Trophoblast cell (in vitro differentiated cells and primary cell): ENCODE measurements around the gene KDM5B.
A peak's percentile ranks its signal among the peaks of the same experiment; 100 is the strongest.

Experiments used
- DNase-seq, 2 donors: peaks; one replicate each; pipeline ENCODE4 v3.0.0-alpha.2; 2016
- H2AFZ ChIP-seq: 2 replicates; pipeline ENCODE4 v1.6.1; 2013; ENCODE audit warnings: low read length, moderate library complexity, mild to moderate bottlenecking; ENCODE audit not compliant: insufficient read depth, poor library complexity
- H2AK5ac ChIP-seq: 2 replicates; pipeline ENCODE4 v1.6.1; 2013; ENCODE audit warnings: mild to moderate bottlenecking, low read length
- H2BK120ac ChIP-seq: 2 replicates; pipeline ENCODE4 v1.6.1; 2013; ENCODE audit warnings: low read length, mild to moderate bottlenecking, moderate library complexity; ENCODE audit not compliant: insufficient read depth, poor library complexity
- H2BK12ac ChIP-seq: 2 replicates; pipeline ENCODE4 v1.6.1; 2013; ENCODE audit warnings: mild to moderate bottlenecking, low read length, moderate library complexity
- H2BK5ac ChIP-seq: 2 replicates; pipeline ENCODE4 v1.6.1; 2013; ENCODE audit warnings: low read length, low read depth, moderate library complexity, mild to moderate bottlenecking; ENCODE audit not compliant: poor library complexity
- H3K14ac ChIP-seq: 2 replicates; pipeline ENCODE4 v1.6.1; 2013; ENCODE audit warnings: mild to moderate bottlenecking, low read length
- H3K18ac ChIP-seq: 2 replicates; pipeline ENCODE4 v1.6.1; 2013; ENCODE audit warnings: mild to moderate bottlenecking, low read length
- H3K23ac ChIP-seq: 2 replicates; pipeline ENCODE4 v1.6.1; 2013; ENCODE audit warnings: low read length
- H3K27ac ChIP-seq: 2 replicates; pipeline ENCODE4 v1.5.1; 2013; ENCODE audit warnings: low read depth, mild to moderate bottlenecking, inconsistent platforms, low read length, moderate library complexity
- H3K27me3 ChIP-seq: 2 replicates; pipeline ENCODE4 v1.6.1; 2013; ENCODE audit warnings: inconsistent platforms, mild to moderate bottlenecking, low read length, moderate library complexity; ENCODE audit not compliant: insufficient read depth
- H3K36me3 ChIP-seq, 2 experiments: 1 replicate in 1 of 2; 2 replicates in 1 of 2; pipeline ENCODE4 v1.6.1; 2013; ENCODE audit warnings: low read length in 2 of 2, mild to moderate bottlenecking in 2 of 2, moderate library complexity in 1 of 2; ENCODE audit not compliant: insufficient read depth in 2 of 2, control insufficient read depth in 1 of 2
- H3K4ac ChIP-seq: 2 replicates; pipeline ENCODE4 v1.6.1; 2013; ENCODE audit warnings: low read depth, mild to moderate bottlenecking, low read length, moderate library complexity
- H3K4me1 ChIP-seq, 2 experiments: 1 replicate in 1 of 2; 2 replicates in 1 of 2; pipeline ENCODE4 v1.6.1; 2013; ENCODE audit warnings: low read length in 2 of 2, mild to moderate bottlenecking in 2 of 2, moderate library complexity in 1 of 2; ENCODE audit not compliant: insufficient read depth in 2 of 2, control insufficient read depth in 1 of 2
- H3K4me2 ChIP-seq: 2 replicates; pipeline ENCODE4 v1.6.1; 2013; ENCODE audit warnings: inconsistent platforms, mild to moderate bottlenecking, low read length, moderate library complexity
- H3K4me3 ChIP-seq: 2 replicates; pipeline ENCODE4 v1.5.1; 2013; ENCODE audit warnings: mild to moderate bottlenecking, low read depth, low read length, inconsistent platforms
- H3K79me1 ChIP-seq: one replicate; pipeline ENCODE4 v1.6.1; 2013; ENCODE audit warnings: low read length
- H3K79me2 ChIP-seq: 2 replicates; pipeline ENCODE4 v1.6.1; 2013; ENCODE audit warnings: low read length, mild to moderate bottlenecking; ENCODE audit not compliant: control insufficient read depth, insufficient read depth, poor library complexity
- H3K9ac ChIP-seq: 2 replicates; pipeline ENCODE4 v1.6.1; 2013; ENCODE audit warnings: mild to moderate bottlenecking, low read length
- H3K9me3 ChIP-seq: 2 replicates; pipeline ENCODE4 v1.6.1; 2013; ENCODE audit warnings: low read depth, mild to moderate bottlenecking, control low read depth, inconsistent platforms, low read length; ENCODE audit not compliant: insufficient read depth
- H4K12ac ChIP-seq: 2 replicates; pipeline ENCODE4 v1.6.1; 2013; ENCODE audit warnings: low read depth, mild to moderate bottlenecking, low read length, moderate library complexity
- H4K8ac ChIP-seq: 2 replicates; pipeline ENCODE4 v1.6.1; 2013; ENCODE audit warnings: low read depth, mild to moderate bottlenecking, low read length, moderate library complexity
- H4K91ac ChIP-seq: one replicate; pipeline ENCODE4 v1.6.1; 2013; ENCODE audit warnings: low read depth, mild to moderate bottlenecking, low read length, moderate library complexity
- WGBS: extraction: QIAGEN DNeasy Blood & Tissue Kit; methylation state at CpG from one replicate; pipeline ENCODE4 v1.1.7; 2013; ENCODE audit warnings: missing lambda C conversion rate; ENCODE audit not compliant: insufficient read length, insufficient coverage; ENCODE audit errors: extremely low coverage; 5-methylcytosine and 5-hydroxymethylcytosine counted together

KDM5B gene

GRCh38 chr1:202801175-202801574 lies 7.0 kb downstream of the KDM5B start:
- no CpG with 5 or more reads among the region's 2 CpGs for WGBS
- peak overlapping the region; percentile 86 for H3K4ac ChIP-seq
- H2AFZ ChIP-seq = no peak overlapping the region
- H2BK5ac ChIP-seq = no peak overlapping the region
- no peaks in the 10 kb centered on the region for H3K27me3 ChIP-seq
- H2BK12ac ChIP-seq = no peak overlapping the region
- H3K36me3 ChIP-seq = peaks cover 7 to 10% of the 10 kb centered on the region in 2 experiments
- H3K4me1 ChIP-seq = peaks cover 2 to 10% of the 10 kb centered on the region in 2 experiments
- no peak overlapping the region for H3K9ac ChIP-seq
- no peak overlapping the region for H3K14ac ChIP-seq
- no peaks in the 10 kb centered on the region for H3K9me3 ChIP-seq
- H2BK120ac ChIP-seq = no peak overlapping the region
- H4K91ac ChIP-seq = no peak overlapping the region
- H3K79me1 ChIP-seq = no peaks in the 10 kb centered on the region
- no peak overlapping the region for H3K4me2 ChIP-seq
- H3K23ac ChIP-seq = no peak overlapping the region
- no peak overlapping the region for H4K8ac ChIP-seq
- H3K4me3 ChIP-seq = no peak overlapping the region
- DNase-seq = no peak
- H2AK5ac ChIP-seq = no peak overlapping the region
- peaks cover 29% of the 10 kb centered on the region for H3K79me2 ChIP-seq
- no peak overlapping the region for H4K12ac ChIP-seq
- H3K27ac ChIP-seq = no peak overlapping the region
- no peak overlapping the region for H3K18ac ChIP-seq

- no peak overlapping the region for H4K91ac ChIP-seq
- peaks cover 0 to 6% of the 10 kb centered on the region in 2 experiments for H3K4me1 ChIP-seq
- no peaks in the 10 kb centered on the region for H3K27me3 ChIP-seq
- peak overlapping the region; percentile 25 for H3K23ac ChIP-seq
- H3K4me2 ChIP-seq = no peak overlapping the region
- no peak overlapping the region for H3K18ac ChIP-seq
- H4K12ac ChIP-seq = no peak overlapping the region
- no peak for DNase-seq
- no peak overlapping the region for H3K27ac ChIP-seq
- H3K4me3 ChIP-seq = no peak overlapping the region
- no peak overlapping the region for H4K8ac ChIP-seq
- H3K4ac ChIP-seq = peak overlapping the region; percentile 98
- peaks cover 27% of the 10 kb centered on the region for H3K79me2 ChIP-seq
- H2BK5ac ChIP-seq = no peak overlapping the region
- H3K14ac ChIP-seq = no peak overlapping the region
- no peak overlapping the region for H2AFZ ChIP-seq
- no peak overlapping the region for H3K9ac ChIP-seq
- no peak overlapping the region for H2BK120ac ChIP-seq
- no CpG with 5 or more reads among the region's 1 CpG for WGBS
- no peaks in the 10 kb centered on the region for H3K9me3 ChIP-seq
- no peak overlapping the region for H2AK5ac ChIP-seq
- H3K79me1 ChIP-seq = no peaks in the 10 kb centered on the region
- H3K36me3 ChIP-seq = peaks cover 7 to 10% of the 10 kb centered on the region in 2 experiments
- H2BK12ac ChIP-seq = no peak overlapping the region
Measured at GRCh38 chr1:202800742-202801141, 7.5 kb downstream of the KDM5B start.

- no peak overlapping the region for H4K8ac ChIP-seq
- no peak overlapping the region for H2BK5ac ChIP-seq
- no peaks in the 10 kb centered on the region for H3K79me1 ChIP-seq
- H3K14ac ChIP-seq = no peak overlapping the region
- H3K9me3 ChIP-seq = no peaks in the 10 kb centered on the region
- H3K79me2 ChIP-seq = peaks cover 27% of the 10 kb centered on the region
- H4K91ac ChIP-seq = no peak overlapping the region
- peaks cover 7 to 10% of the 10 kb centered on the region in 2 experiments for H3K36me3 ChIP-seq
- H3K4me3 ChIP-seq = no peak overlapping the region
- no peak overlapping the region for H2AFZ ChIP-seq
- H2BK120ac ChIP-seq = no peak overlapping the region
- H3K9ac ChIP-seq = no peak overlapping the region
- no CpG with 5 or more reads among the region's 6 CpGs for WGBS
- no peak for DNase-seq
- H3K4me2 ChIP-seq = no peak overlapping the region
- H3K18ac ChIP-seq = no peak overlapping the region
- peak overlapping the region; percentile 88 for H3K4ac ChIP-seq
- no peaks in the 10 kb centered on the region for H3K27me3 ChIP-seq
- no peak overlapping the region for H2BK12ac ChIP-seq
- no peak overlapping the region for H2AK5ac ChIP-seq
- H3K27ac ChIP-seq = no peak overlapping the region
- H4K12ac ChIP-seq = no peak overlapping the region
- H3K4me1 ChIP-seq = peaks cover 0 to 4% of the 10 kb centered on the region in 2 experiments
- H3K23ac ChIP-seq = no peak overlapping the region
Measured at GRCh38 chr1:202798792-202799331, 9.4 kb downstream of the KDM5B start.

GRCh38 chr1:202798260-202798659 lies 10.0 kb downstream of the KDM5B start:
- H3K14ac ChIP-seq = no peak overlapping the region

More at GRCh38 chr1:202798260-202798659, 10.0 kb downstream of the KDM5B start:
- DNase-seq = no peak
- Histone ChIP-seq H3K18ac (no peak overlapping the region), H3K4me3 (no peak overlapping the region), H2BK120ac (no peak overlapping the region), H3K27me3 (no peaks in the 10 kb centered on the region), H2AK5ac (no peak overlapping the region), H3K4me2 (no peak overlapping the region), H4K91ac (no peak overlapping the region), H3K27ac (no peak overlapping the region), H2AFZ (no peak overlapping the region), H3K4me1 (no peaks in the 10 kb centered on the region), H2BK12ac (no peak overlapping the region), H3K23ac (no peak overlapping the region), H3K79me2 (peaks cover 23% of the 10 kb centered on the region), H3K36me3 (peaks cover 7 to 10% of the 10 kb centered on the region in 2 experiments), H3K79me1 (no peaks in the 10 kb centered on the region), H4K12ac (no peak overlapping the region), H3K9me3 (no peaks in the 10 kb centered on the region), H4K8ac (no peak overlapping the region), H3K4ac (peak overlapping the region; percentile 88), H3K9ac (no peak overlapping the region), H2BK5ac (no peak overlapping the region)
- no CpG with 5 or more reads among the region's 4 CpGs for WGBS
